SK-N-DZ (cell line): ENCODE measurements around the gene PLXNB3.
A peak's percentile ranks its signal among the peaks of the same experiment; 100 is the strongest.
"Not testable (repeated sequence)": the region's sequence is repeated elsewhere in the genome, so short reads cannot be mapped to it uniquely, and the experiment has no call there.

Experiments
- DNase-seq: peaks from one replicate; pipeline ENCODE4 v3.0.0-alpha.2; 2015; ENCODE audit warnings: low spot score

Gene PLXNB3

GRCh38 chrX:153732401-153732800, 31.6 kb upstream of the PLXNB3 start:
- DNase-seq: no peak

- no peak for DNase-seq
Observed at GRCh38 chrX:153733651-153734240, 30.3 kb upstream of the PLXNB3 start.

- no peak for DNase-seq
Observed at GRCh38 chrX:153734871-153735270, 29.2 kb upstream of the PLXNB3 start.

GRCh38 chrX:153735274-153735673, 28.8 kb upstream of the PLXNB3 start:
- no peak for DNase-seq

GRCh38 chrX:153736071-153736820, 27.8 kb upstream of the PLXNB3 start:
- DNase-seq: no peak

GRCh38 chrX:153736871-153737441, 27.1 kb upstream of the PLXNB3 start:
- no peak for DNase-seq

- DNase-seq: no peak
Observed at GRCh38 chrX:153738056-153738605, 25.9 kb upstream of the PLXNB3 start.

- no peak for DNase-seq
Observed at GRCh38 chrX:153739754-153740486, 24.1 kb upstream of the PLXNB3 start.

GRCh38 chrX:153740631-153741222, 23.3 kb upstream of the PLXNB3 start:
- DNase-seq: no peak

- no peak for DNase-seq
Observed at GRCh38 chrX:153741446-153741845, 22.6 kb upstream of the PLXNB3 start.

GRCh38 chrX:153742111-153742510, 21.9 kb upstream of the PLXNB3 start:
- not testable (repeated sequence) for DNase-seq

GRCh38 chrX:153742796-153743467, 21.1 kb upstream of the PLXNB3 start:
- not testable (repeated sequence) for DNase-seq

- DNase-seq: peak; percentile 64
Observed at GRCh38 chrX:153743468-153744209, 20.4 kb upstream of the PLXNB3 start.

GRCh38 chrX:153744210-153745066, 19.6 kb upstream of the PLXNB3 start:
- no peak for DNase-seq

- not testable (repeated sequence) for DNase-seq
Observed at GRCh38 chrX:153745067-153745433, 19.0 kb upstream of the PLXNB3 start.

GRCh38 chrX:153746359-153746758, 17.7 kb upstream of the PLXNB3 start:
- no peak for DNase-seq

- not testable (repeated sequence) for DNase-seq
Observed at GRCh38 chrX:153746991-153747390, 17.1 kb upstream of the PLXNB3 start.

GRCh38 chrX:153749017-153749416, 15.0 kb upstream of the PLXNB3 start:
- not testable (repeated sequence) for DNase-seq

- no peak for DNase-seq
Observed at GRCh38 chrX:153750127-153750774, 13.8 kb upstream of the PLXNB3 start.
